ENCODE results near the gene CCDC85A.

GRCh38 chr2:56271275-56271674 is 87.5 kb downstream of the CCDC85A start:
- no peak for TF ChIP-seq CTCF (conservative IDR thresholded peaks at IDR 0.05; ENCODE audit: low read length)
- TF ChIP-seq EZH2phosphoT487 (IDR thresholded peaks at IDR 0.05; ENCODE audit: borderline replicate concordance): no peak
